Rectal smooth muscle tissue (tissue), 1 donor: Measurements from ENCODE around the gene DOCK3.
"Not testable (repeated sequence)": the region's sequence is repeated elsewhere in the genome, so short reads cannot be mapped to it uniquely, and the experiment has no call there.

Experiments
- H3K27ac ChIP-seq: one replicate; pipeline ENCODE4 v1.7.0; 2013; ENCODE audit warnings: low read depth, low read length, inconsistent platforms
- H3K27me3 ChIP-seq: one replicate; pipeline ENCODE4 v1.7.0; 2013; ENCODE audit warnings: low read length; ENCODE audit not compliant: control insufficient read depth, insufficient read depth
- H3K36me3 ChIP-seq: one replicate; pipeline ENCODE4 v1.7.0; 2013; ENCODE audit warnings: low read length; ENCODE audit not compliant: control insufficient read depth, insufficient read depth
- H3K4me1 ChIP-seq: one replicate; pipeline ENCODE4 v1.7.0; 2013; ENCODE audit warnings: low read length; ENCODE audit not compliant: control insufficient read depth, insufficient read depth
- H3K4me3 ChIP-seq: one replicate; pipeline ENCODE4 v1.7.0; 2013; ENCODE audit warnings: low read length
- H3K9ac ChIP-seq: one replicate; pipeline ENCODE4 v1.7.0; 2013; ENCODE audit warnings: low read length

Gene DOCK3

DNA sequence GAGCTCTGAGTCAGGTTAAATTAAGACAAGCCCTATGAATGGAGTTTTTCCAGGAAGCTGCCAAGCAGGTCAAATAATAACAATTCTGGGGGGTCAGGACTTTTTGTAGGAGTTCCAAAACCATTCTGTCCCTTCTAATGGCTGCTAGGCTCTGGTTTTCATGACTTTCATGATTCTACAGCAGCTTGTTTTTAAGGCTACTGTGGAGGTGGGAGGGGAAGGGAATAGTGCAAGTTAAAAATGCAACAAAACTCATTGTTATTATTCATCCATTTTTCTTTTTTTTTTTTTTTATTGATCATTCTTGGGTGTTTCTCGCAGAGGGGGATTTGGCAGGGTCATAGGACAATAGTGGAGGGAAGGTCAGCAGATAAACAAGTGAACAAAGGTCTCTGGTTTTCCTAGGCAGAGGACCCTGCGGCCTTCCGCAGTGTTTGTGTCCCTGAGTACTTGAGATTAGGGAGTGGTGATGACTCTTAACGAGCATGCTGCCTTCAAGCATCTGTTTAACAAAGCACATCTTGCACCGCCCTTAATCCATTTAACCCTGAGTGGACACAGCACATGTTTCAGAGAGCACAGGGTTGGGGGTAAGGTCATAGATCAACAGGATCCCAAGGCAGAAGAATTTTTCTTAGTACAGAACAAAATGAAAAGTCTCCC is 633.3 kb downstream of the DOCK3 start:
- not testable (repeated sequence) for H3K4me3 ChIP-seq, H3K4me1 ChIP-seq, H3K27me3 ChIP-seq, H3K36me3 ChIP-seq, H3K27ac ChIP-seq, H3K9ac ChIP-seq

DNA sequence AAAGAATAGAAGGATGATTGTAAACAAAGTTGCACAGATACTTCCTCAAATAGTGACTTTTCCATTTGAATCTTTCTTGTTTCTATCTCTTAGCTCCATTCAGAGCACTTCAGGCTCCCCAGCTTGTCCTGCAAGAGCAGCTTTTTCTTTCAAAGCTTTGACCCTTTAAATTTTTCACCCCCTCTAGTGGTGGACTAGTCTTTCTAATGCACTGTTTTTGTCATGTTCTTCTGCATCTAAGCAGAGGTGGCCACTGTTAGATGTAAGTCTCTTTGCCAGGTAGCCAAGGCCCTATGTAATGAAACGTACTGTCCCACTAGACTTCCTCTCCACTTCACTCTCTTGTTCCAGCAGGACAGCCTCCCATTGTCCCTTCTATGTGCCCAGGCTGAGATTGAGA is 636.3 kb downstream of the DOCK3 start:
- no peaks in the 10 kb centered on the region for H3K36me3 ChIP-seq
- H3K27ac ChIP-seq: no peak overlapping the region
- no peaks in the 10 kb centered on the region for H3K4me1 ChIP-seq
- H3K9ac ChIP-seq: no peak overlapping the region
- H3K4me3 ChIP-seq: no peak overlapping the region
- no peaks in the 10 kb centered on the region for H3K27me3 ChIP-seq

DNA sequence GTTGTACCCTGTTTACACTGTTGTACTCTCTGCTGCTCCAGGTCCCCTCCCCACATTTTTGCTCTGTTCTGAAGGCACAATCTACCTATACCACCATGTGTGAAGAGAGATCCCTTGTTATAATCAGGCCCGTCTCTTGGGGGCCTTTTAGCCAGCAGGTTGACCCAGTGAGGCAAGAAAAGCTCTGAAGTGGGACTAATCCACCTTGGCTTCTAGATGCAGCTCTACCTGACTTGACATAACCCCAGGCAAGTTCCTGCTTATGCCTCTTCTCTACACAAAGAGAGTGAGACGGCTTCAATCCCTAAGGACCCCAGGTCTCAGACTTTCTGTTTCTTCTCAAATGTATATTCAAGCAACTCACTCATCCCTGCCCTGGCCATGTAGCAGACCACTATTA is 653.5 kb downstream of the DOCK3 start:
- no peak overlapping the region for H3K27ac ChIP-seq
- no peaks in the 10 kb centered on the region for H3K36me3 ChIP-seq
- H3K4me1 ChIP-seq: no peaks in the 10 kb centered on the region
- H3K4me3 ChIP-seq: no peak overlapping the region
- no peaks in the 10 kb centered on the region for H3K27me3 ChIP-seq
- H3K9ac ChIP-seq: no peak overlapping the region

DNA sequence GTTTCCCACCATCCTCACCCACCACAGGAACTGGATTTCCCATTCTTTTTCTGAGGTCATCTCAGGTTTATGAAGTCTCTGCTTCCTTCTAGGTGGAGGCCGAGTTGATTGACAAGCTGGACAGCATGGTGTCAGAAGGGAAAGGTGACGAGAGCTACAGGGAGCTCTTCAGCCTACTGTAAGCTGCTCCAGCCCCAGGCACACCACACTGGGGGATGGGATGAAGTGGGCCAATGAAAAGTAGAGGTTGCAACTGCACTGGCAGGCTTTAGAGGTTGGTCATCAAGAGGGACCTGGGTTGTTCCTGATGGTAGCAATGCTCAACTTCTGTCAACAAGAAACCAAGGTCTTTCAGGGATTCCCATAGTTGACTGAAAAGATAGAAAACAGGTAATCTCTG is 655.3 kb downstream of the DOCK3 start:
- H3K27me3 ChIP-seq: no peaks in the 10 kb centered on the region
- no peaks in the 10 kb centered on the region for H3K4me1 ChIP-seq
- no peak overlapping the region for H3K4me3 ChIP-seq
- no peak overlapping the region for H3K9ac ChIP-seq
- no peaks in the 10 kb centered on the region for H3K36me3 ChIP-seq
- no peak overlapping the region for H3K27ac ChIP-seq

DNA sequence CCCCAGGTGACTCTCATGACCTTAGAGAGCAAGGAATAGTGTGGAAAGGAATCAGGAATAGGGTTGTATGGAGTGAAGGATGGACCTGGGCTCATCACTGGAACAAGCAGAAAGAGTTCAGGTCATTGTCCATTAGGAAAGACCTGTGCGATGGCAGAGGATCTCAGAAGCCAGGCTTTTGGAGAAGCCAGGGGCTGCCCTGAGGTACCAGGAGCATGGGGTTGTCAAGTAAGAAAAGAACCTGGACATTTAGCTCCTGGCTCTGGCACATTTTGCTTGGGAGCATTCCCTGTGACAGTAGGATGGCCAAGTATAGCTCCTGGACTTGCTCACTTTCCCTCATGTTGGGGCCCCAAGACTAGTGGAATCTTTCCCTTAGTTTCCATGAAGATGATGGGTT is 657.4 kb downstream of the DOCK3 start:
- Histone ChIP-seq H3K4me3 (no peak overlapping the region), H3K27me3 (no peaks in the 10 kb centered on the region), H3K36me3 (no peaks in the 10 kb centered on the region), H3K27ac (no peak overlapping the region), H3K9ac (no peak overlapping the region), H3K4me1 (no peaks in the 10 kb centered on the region)

DNA sequence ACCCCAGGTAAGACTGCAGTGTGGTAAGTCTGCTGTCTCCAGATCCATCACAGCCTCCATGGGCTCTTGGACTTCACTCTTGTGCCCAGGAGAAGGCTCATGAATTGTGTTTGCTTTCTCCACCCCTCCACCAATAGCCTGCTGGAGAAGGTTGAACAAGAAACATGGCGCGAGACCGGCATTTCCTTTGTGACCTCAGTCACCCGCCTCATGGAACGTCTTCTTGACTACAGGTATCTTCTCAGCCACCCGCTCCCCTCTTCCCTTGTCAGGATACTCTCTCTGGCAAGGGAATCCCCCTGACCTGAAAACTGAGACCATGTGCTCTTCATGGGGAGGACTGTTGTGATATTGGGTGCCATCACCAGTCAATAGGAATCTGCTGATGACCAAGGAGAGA is 658.3 kb downstream of the DOCK3 start:
- no peaks in the 10 kb centered on the region for H3K36me3 ChIP-seq
- no peaks in the 10 kb centered on the region for H3K27me3 ChIP-seq
- no peak overlapping the region for H3K9ac ChIP-seq
- no peak overlapping the region for H3K27ac ChIP-seq
- no peaks in the 10 kb centered on the region for H3K4me1 ChIP-seq
- no peak overlapping the region for H3K4me3 ChIP-seq

DNA sequence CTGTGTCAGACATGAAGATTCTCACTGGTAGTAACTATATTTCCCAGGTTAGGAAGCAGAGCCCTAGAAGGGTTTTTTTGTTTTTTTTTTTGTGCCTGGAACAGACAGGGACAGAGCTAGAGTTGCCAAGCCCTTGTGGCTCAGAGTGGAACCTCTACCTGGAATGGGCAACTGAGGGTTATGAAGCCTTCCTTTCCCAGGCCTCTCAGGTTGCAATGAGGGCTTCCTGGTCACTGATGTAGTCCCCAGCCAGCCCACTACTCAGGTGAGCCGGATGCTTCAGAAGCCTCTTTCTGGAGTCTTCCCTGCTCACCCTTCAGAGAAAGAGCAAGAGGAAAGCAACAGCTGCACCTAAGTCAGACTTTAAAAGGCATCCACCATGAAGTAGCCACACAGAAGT is 661.5 kb downstream of the DOCK3 start:
- Histone ChIP-seq H3K4me3 (no peak overlapping the region), H3K9ac (no peak overlapping the region), H3K4me1 (peaks cover 13% of the 10 kb centered on the region), H3K27me3 (no peaks in the 10 kb centered on the region), H3K27ac (no peak overlapping the region), H3K36me3 (no peaks in the 10 kb centered on the region)

DNA sequence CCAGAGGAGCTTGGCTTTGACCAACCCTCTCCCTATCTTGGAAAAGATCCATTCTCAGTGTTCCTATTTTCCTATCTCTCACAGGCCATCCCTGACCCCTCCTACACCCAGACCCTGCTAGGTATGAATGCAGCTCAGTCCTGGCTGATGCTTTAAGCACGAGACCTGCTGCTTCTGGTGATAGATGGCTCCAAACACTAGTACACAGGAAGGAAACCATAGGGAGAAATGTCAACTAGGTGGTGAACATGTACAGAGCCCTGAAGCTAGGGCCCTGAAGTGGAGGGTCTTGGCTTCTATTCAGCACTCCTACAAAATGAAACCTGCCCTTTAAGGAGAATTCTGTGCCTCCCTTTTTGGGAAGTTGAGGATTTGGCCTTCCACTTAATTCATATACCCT is 662.9 kb downstream of the DOCK3 start:
- Histone ChIP-seq H3K27ac (no peak overlapping the region), H3K36me3 (no peaks in the 10 kb centered on the region), H3K27me3 (no peaks in the 10 kb centered on the region), H3K4me1 (peaks cover 13% of the 10 kb centered on the region), H3K4me3 (no peak overlapping the region), H3K9ac (no peak overlapping the region)

DNA sequence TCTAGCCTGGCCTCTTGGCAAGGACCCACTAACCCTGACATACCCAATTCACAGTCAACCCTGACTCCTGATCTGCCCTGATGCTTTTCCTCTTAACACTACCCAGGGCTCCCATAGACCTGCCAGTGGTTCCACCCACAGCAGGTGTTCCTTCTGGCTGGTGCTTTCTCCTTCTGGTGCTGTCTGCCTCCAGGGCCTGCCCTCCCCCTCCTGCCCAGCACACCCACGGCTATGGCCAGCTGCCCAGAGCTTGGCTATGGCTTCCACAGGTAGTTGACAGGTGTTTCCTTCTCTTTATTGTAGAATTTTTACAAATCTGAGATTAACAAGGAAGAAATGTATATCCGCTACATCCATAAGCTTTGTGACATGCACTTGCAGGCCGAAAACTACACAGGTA is 663.9 kb downstream of the DOCK3 start:
- no peak overlapping the region for H3K9ac ChIP-seq
- H3K4me3 ChIP-seq: no peak overlapping the region
- no peaks in the 10 kb centered on the region for H3K36me3 ChIP-seq
- H3K4me1 ChIP-seq: peaks cover 13% of the 10 kb centered on the region
- H3K27me3 ChIP-seq: no peaks in the 10 kb centered on the region
- H3K27ac ChIP-seq: no peak overlapping the region

DNA sequence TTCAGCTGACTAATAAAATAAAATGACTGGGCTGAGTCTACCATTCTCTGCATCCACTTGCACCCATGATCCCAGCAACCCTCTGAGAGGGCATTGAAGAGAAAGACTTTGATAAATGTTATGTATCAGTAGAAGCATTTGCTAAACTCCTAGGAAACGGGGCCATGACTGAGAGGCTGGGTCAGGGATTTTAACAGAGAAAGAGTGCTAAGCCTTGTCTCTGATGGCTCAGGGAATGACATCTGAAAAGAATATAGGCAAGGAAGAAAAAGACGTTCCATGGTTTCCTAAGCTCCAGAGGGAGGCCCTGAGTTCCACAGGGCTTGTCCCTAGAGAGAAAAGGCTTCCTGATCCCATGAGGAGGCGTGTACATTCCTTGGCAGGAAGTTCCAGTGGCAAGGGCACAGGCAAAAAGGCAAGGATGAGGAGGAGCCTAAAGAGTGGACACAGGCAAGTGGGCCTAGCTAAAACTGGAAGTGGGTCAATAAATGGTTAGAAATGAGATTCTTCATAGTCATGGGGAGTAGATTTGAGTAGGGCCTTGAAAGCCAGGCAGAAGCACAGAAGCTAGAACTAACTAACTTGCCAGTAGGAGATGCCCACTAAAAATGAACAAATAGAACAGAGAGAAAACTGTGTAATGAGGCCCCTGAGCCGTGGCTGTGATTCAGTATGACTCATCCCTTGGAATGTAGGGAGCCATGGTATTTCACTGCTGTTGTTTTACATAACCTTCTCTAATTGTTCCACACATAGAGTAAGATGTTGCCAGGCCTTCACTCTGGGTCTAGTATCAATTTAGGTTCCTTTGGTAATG is 665.5 kb downstream of the DOCK3 start:
- Histone ChIP-seq H3K27ac (peak overlapping the region; percentile 62), H3K4me1 (peaks cover 13% of the 10 kb centered on the region), H3K27me3 (no peaks in the 10 kb centered on the region), H3K36me3 (no peaks in the 10 kb centered on the region), H3K9ac (no peak overlapping the region), H3K4me3 (no peak overlapping the region)

DNA sequence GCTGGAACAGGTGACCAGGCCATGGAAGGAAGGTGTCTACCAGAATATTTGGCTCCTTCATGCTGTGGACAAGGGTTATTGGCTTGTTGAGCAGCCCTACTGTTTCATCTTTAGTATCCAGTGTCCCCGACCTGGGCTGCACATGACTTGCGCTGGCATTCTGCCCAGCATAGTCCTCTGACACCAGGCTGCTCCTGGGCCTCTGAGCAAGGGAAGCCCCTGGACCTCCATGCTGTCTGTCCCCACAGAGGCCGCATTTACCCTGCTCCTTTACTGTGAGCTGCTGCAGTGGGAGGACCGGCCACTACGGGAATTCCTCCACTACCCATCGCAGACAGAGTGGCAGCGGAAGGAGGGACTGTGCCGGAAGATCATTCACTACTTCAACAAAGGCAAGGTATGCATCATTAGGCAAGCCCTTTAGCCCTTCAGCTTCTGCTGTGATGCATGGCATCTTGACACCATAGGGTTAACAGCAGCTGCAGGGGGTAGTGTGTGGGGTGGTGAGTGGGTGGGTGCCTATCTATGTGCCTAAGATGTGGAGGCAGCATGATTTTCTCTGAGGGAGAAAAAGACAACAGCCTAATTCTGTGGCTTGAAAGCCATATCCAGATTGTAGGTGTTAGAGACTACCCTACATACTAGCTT is 666.4 kb downstream of the DOCK3 start:
- Histone ChIP-seq H3K4me1 (peaks cover 13% of the 10 kb centered on the region), H3K9ac (no peak overlapping the region), H3K27me3 (no peaks in the 10 kb centered on the region), H3K4me3 (no peak overlapping the region), H3K27ac (peak overlapping the region; percentile 39), H3K36me3 (no peaks in the 10 kb centered on the region)

DNA sequence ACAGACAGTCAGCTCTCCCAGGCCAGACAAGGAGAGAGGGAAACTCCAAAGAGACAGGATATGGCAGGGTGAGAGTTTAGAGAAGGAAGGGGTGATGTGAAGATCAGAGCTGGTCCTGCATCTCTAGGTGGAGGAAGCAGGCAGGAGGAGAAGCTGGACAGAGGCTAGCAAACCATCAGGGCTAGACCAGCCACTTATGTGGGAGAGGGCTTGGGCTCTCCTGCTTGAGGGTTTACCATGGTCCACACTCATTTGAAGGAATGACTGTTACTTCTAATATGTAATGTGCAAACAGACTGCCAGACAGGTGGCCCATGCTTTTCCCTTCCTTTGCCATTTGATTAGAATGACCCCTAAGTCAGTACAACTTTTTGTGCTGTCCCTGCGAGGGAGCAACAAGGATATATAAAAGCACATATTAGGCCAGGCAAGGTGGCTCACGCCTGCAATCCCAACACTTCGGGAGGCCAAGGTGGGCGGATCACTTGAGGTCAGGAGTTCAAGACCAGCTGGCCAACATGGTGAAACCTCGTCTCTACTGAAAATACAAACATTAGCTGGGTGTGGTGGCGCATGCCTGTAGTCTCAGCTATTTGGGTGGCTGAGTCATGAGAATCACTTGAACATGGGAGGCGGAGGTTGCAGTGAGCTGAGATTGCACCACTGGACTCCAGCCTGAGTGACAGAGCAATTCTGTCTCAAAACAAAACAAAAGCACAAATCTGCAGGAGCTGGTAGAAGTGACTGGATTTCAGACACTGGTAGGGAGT is 669.4 kb downstream of the DOCK3 start:
- no peaks in the 10 kb centered on the region for H3K27me3 ChIP-seq
- no peak overlapping the region for H3K9ac ChIP-seq
- H3K36me3 ChIP-seq: no peaks in the 10 kb centered on the region
- no peak overlapping the region for H3K4me3 ChIP-seq
- peaks cover 13% of the 10 kb centered on the region for H3K4me1 ChIP-seq
- no peak overlapping the region for H3K27ac ChIP-seq
